ENCODE results near the gene FGF2. TPM values are rescaled to one million over a fixed set of nuclear protein-coding genes. Genes with fewer than 3 reads are reported as not detected.
"Not testable (repeated sequence)": the region's sequence is repeated elsewhere in the genome, so short reads cannot be mapped to it uniquely, and the experiment has no call there.

The FGF2 gene
- polyA plus RNA-seq, 1 experiment: 25.1 TPM

- no peak for TF ChIP-seq CTCF (IDR thresholded peaks at IDR 0.05; ENCODE audit: low read depth, low read length)
- ChIA-PET POLR2A (no interaction called here), CTCF (interaction anchor here (0.5 to 0.9 kb wide), 3 partner anchors 10 to 783 kb away, joined by 3 read pairs; no protein-coding TSS in a partner anchor)
- Histone ChIP-seq H3K27ac (ENCODE audit: low read depth, low read length) (no peak overlapping the region), H3K9me3 (ENCODE audit: control insufficient read depth, insufficient read depth, low read length) (no peaks in the 10 kb centered on the region; the same call in 1 of the 2 replicates), H3K27me3 (ENCODE audit: control insufficient read depth, insufficient read depth, low read length) (no peaks in the 10 kb centered on the region), H3K4me3 (ENCODE audit: low read depth, low read length) (no peak overlapping the region)
- no peak for DNase-seq (ENCODE audit: low read depth, low spot score)
Observed at GRCh38 chr4:122861172-122861943, 34.7 kb downstream of the FGF2 start.

GRCh38 chr4:122863639-122864038, 37.0 kb downstream of the FGF2 start:
- TF ChIP-seq CTCF (IDR thresholded peaks at IDR 0.05; ENCODE audit: low read depth, low read length): no peak
- Histone ChIP-seq H3K4me3 (ENCODE audit: low read depth, low read length) (no peak overlapping the region), H3K27me3 (ENCODE audit: control insufficient read depth, insufficient read depth, low read length) (no peaks in the 10 kb centered on the region), H3K27ac (ENCODE audit: low read depth, low read length) (no peak overlapping the region), H3K9me3 (ENCODE audit: control insufficient read depth, insufficient read depth, low read length) (no peaks in the 10 kb centered on the region; the same call in 1 of the 2 replicates)
- POLR2A ChIA-PET: no interaction called here
- no peak for DNase-seq (ENCODE audit: low read depth, low spot score)
- CTCF ChIA-PET: interaction anchor here (0.6 to 1.6 kb wide), 3 partner anchors 10 to 105 kb away, joined by 3 to 6 read pairs (median 3); no protein-coding TSS in a partner anchor

GRCh38 chr4:122865425-122865824, 38.8 kb downstream of the FGF2 start:
- Histone ChIP-seq H3K9me3 (ENCODE audit: control insufficient read depth, insufficient read depth, low read length) (no peaks in the 10 kb centered on the region; the same call in 1 of the 2 replicates), H3K4me3 (ENCODE audit: low read depth, low read length) (no peak overlapping the region), H3K27me3 (ENCODE audit: control insufficient read depth, insufficient read depth, low read length) (no peaks in the 10 kb centered on the region), H3K27ac (ENCODE audit: low read depth, low read length) (no peak overlapping the region)
- POLR2A ChIA-PET: no interaction called here
- no peak for DNase-seq (ENCODE audit: low read depth, low spot score)
- no peak for TF ChIP-seq CTCF (IDR thresholded peaks at IDR 0.05; ENCODE audit: low read depth, low read length)
- CTCF ChIA-PET: no interaction called here

GRCh38 chr4:122868235-122868634, 41.6 kb downstream of the FGF2 start:
- H3K4me3 ChIP-seq (ENCODE audit: low read depth, low read length); POLR2A ChIA-PET: not testable (repeated sequence)

GRCh38 chr4:122873146-122873545, 46.5 kb downstream of the FGF2 start:
- CTCF ChIA-PET: interaction anchor here (0.7 to 1.4 kb wide), 4 partner anchors 17 to 116 kb away, joined by 3 to 4 read pairs (median 4); no protein-coding TSS in a partner anchor
- H3K27me3 ChIP-seq (ENCODE audit: control insufficient read depth, insufficient read depth, low read length): no peaks in the 10 kb centered on the region
- no peaks in the 10 kb centered on the region for H3K9me3 ChIP-seq (ENCODE audit: control insufficient read depth, insufficient read depth, low read length)
- TF ChIP-seq CTCF (IDR thresholded peaks at IDR 0.05; ENCODE audit: low read depth, low read length): no peak
- H3K27ac ChIP-seq (ENCODE audit: low read depth, low read length): peak overlapping the region; percentile 69
- no peak overlapping the region for H3K4me3 ChIP-seq (ENCODE audit: low read depth, low read length)
- DNase-seq (ENCODE audit: low read depth, low spot score): no peak
- POLR2A ChIA-PET: no interaction called here

More at GRCh38 chr4:122868235-122868634, 41.6 kb downstream of the FGF2 start:
- H3K27ac ChIP-seq (ENCODE audit: low read depth, low read length); CTCF ChIA-PET; H3K27me3 ChIP-seq (ENCODE audit: control insufficient read depth, insufficient read depth, low read length); H3K9me3 ChIP-seq (ENCODE audit: control insufficient read depth, insufficient read depth, low read length); DNase-seq (ENCODE audit: low read depth, low spot score): not testable (repeated sequence)
